HG02970 (cell line): ENCODE results near the gene RCOR3.
"Not testable (repeated sequence)": the region's sequence is repeated elsewhere in the genome, so short reads cannot be mapped to it uniquely, and the experiment has no call there.

ENCODE experiments used
- ATAC-seq: cut with Tn5 transposase; IDR thresholded peaks from one replicate; pipeline ENCODE4 v1.9.1; 2021; ENCODE audit warnings: mild to moderate bottlenecking, moderate library complexity, moderate number of reproducible peaks; ENCODE audit not compliant: unreplicated experiment, low FRiP score

Gene RCOR3

GRCh38 chr1:211259638-211260126 lies 516 bp downstream of the RCOR3 start:
- no peak for ATAC-seq

DNA sequence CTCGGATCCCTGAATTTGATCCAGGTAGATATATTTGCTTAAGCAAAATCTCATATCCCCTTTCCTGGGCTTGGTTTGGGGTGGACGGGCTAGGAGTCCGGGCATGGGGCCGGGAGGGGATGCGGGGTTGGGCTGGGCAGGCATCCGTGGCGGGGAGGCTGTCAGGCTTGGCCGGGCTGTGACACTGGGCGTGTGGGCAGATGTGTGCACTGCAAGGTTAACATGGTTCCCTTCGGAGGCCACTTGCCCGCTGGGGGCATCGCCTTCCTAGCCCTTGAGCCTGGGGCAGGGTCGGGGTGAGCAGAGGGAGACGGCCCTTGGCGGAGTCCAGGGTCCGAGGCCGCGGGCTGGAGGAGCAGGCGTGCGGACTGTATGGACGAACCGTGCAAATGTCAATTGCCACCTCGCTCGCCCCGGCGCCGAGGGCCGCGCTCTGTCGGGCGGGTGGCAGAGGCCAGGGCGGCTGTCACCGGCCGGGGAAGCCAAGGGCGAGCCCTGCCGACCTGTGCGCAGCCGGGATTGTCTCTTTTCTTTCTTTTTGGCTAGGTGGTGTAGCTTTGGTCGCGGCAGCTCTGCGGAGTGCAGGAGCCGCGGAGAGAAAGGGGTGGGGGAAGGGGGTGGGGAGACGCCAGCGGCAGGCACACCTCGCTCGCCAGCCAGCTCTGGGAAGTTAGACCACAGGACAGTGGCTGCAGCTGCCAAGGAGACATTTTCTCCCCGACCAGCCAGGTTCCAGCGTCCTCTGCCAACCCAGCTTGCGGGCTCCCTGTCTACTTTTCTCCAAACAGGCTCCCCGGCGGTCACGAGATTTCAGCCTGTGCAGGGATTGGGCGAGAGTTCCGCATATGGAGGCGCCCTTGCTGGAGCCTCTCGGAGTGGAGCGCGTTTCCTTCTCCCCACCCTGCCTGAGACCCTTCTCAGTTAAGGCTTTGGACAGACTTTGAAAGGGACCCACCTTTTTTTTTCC lies 1.3 kb downstream of the RCOR3 start:
- no peak for ATAC-seq

DNA sequence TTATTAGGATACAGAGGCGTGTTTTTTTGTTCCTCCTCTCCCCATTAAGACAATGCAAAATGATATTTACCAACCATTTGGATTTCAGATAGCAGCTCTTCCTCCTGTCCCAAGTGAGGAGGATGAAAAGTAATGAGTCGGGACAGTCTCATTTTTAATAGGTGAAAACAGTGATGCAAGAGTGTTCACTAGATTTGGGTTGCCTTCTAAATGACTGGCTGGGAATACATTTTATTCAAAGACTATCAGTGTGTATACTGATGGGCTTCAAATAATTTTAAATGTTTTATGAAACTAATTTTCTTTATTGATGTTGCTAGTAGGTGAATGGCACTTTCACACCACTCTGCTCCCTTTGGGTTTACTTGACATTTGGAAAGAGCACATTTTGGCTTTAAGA lies 2.1 kb downstream of the RCOR3 start:
- ATAC-seq, result no peak

DNA sequence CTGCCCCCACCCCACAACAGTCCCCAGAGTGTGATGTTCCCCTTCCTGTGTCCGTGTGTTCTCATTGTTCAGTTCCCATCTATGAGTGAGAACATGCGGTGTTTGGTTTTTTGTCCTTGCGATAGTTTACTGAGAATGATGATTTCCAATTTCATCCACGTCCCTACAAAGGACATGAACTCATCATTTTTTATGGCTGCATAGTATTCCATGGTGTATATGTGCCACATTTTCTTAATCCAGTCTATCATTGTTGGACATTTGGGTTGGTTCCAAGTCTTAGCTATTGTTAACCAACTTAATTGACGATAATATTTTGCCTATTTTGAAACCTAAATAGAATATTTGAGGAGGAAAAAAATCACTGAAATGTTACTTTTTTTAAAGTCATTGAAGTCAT lies 3.9 kb downstream of the RCOR3 start:
- ATAC-seq, result not testable (repeated sequence)

DNA sequence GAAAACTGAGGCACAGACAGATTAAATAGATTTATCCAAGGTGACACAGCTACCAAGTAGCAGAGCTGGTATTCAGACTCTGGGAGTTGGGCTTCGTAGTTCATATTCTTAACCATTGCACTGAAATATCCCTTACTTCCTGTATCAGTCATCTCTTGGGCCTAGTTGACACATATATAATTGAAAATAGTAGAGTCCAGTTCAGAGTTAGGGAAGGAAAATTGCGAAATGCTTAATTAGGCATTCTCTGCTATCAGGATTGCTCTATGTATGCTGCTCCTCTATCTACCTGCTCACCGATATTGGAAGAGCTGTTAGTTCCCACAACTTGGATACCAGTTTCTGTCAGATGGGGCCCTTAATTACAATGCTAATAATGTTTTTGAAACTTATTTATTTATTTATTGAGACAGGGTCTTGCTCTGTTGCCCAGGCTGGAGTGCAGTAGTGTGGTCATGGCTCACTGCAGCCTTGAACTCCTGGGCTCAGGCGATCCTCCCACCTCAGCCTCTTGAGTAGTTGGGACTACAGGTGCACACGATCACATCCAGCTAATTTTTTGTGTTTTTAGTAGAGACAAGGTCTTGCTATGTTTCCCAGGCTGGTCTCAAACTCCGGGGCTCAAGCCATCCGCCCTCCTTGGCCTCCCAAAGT lies 8.2 kb downstream of the RCOR3 start:
- ATAC-seq, result no peak

- ATAC-seq, result no peak
Observed at GRCh38 chr1:211279340-211279739, 20.2 kb downstream of the RCOR3 start.

- ATAC-seq, result no peak
Observed at GRCh38 chr1:211280910-211281309, 21.7 kb downstream of the RCOR3 start.

- ATAC-seq, result no peak
Observed at GRCh38 chr1:211281320-211282022, 22.3 kb downstream of the RCOR3 start.

DNA sequence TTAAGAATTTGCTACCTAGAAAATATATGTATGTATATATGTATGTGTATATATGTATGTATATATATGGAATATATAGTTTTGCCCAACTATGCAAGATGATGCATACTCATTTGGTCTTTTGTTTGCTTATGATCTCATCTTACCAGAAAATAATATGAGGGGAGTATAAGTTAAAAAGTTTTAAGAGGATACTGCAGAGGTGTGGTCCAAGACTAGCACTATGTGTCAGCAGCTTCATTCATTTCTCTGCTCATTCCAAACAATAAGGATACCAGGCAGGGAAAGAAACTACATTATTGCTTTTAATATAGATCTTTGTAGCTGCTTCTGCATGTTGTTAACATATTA lies 22.8 kb downstream of the RCOR3 start:
- ATAC-seq, result no peak

DNA sequence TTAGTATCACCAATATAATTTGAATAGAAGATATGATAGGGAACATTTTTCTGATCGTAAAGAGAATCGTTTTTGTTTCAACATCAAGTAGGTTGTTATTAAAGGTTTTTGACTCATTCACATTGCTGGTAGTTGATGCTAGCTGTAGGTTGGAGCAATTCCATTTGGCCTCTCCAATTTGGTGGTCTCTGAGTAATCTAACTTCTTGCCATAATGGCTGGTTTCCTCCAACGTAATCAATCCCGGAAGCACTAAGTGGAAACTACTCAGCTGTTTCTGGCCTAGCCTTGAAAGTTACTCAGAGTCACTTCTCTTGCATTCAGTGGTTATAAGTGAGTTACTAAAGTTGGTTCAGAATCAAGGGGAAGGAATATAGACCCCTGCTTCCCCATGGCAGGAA lies 26.0 kb downstream of the RCOR3 start:
- no peak for ATAC-seq

GRCh38 chr1:211287218-211287617 lies 28.1 kb downstream of the RCOR3 start:
- no peak for ATAC-seq

DNA sequence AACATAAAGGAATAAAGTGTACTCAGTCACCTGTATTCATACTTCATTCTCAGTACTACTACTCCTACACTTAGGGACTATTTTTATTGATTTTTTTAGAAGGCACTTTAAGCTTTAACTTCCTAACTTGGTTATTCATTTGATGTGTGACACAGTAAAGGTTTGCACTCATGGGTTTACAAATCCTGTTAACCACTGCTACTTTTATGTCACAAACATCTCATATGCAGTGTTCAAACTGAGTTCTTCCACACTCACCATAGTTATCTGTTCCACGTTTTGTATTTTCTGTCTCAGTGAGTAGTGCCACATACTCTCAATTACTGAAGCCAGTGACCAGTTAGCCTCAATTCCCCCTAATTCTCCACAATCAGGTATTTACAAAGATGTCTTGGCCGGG lies 33.2 kb downstream of the RCOR3 start:
- ATAC-seq, result no peak

DNA sequence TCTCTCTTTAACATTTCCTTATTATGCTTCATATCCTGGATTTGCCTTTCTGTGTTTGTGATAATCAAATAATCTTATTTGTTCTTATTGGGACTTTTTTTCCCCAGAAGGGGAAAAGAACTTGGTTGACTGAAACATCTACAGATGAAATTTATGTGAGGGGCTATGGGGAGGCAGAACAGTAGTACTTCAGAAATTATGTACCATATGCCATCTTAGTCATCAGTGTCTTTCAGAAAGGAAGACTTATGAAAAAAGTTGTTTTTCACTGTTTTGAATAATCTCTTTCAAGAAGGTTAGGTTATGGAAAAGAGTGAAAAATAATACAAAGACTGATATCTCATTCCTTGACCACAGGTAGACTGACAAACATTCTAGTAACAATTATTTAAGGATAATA lies 37.2 kb downstream of the RCOR3 start:
- no peak for ATAC-seq

DNA sequence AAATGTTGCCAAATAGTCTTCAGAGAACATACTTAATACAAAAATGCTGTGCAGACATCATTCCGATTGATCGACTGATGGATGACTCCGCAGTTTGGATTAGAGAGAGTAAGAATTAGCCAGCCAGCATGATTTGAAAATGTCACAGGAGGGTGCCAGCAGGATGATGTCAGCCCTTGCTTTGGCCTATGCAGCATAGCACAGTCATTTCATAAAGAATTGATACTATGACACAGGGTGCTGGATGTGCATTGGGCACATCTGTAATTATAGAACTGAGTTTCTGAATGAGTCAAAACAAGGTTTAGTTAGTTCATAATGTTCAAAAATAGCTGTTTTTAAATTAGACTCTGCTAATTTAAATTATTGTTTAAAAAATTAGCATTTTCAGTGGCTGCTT lies 45.9 kb downstream of the RCOR3 start:
- ATAC-seq, result peak; percentile 82

DNA sequence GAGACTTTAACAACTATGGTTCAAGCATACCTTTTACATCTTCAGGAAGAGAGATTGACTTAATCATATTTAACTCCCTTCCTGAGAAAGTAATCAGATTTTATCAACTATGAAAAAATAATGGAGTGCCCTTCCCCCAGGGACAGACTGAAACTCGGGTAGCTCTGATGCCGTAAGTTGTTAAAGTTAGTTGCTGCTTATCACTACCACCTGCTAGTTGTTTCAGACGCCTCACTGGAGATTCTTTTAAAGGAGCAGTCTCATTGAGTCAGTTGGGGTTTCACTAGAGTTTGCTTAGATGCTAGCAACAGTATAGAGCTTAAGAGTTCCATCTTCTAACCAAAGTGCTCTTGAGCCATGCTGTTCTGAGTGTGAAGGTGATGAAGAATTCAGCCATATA lies 50.5 kb downstream of the RCOR3 start:
- no peak for ATAC-seq

GRCh38 chr1:211313392-211313791 lies 54.2 kb downstream of the RCOR3 start:
- ATAC-seq, result no peak

DNA sequence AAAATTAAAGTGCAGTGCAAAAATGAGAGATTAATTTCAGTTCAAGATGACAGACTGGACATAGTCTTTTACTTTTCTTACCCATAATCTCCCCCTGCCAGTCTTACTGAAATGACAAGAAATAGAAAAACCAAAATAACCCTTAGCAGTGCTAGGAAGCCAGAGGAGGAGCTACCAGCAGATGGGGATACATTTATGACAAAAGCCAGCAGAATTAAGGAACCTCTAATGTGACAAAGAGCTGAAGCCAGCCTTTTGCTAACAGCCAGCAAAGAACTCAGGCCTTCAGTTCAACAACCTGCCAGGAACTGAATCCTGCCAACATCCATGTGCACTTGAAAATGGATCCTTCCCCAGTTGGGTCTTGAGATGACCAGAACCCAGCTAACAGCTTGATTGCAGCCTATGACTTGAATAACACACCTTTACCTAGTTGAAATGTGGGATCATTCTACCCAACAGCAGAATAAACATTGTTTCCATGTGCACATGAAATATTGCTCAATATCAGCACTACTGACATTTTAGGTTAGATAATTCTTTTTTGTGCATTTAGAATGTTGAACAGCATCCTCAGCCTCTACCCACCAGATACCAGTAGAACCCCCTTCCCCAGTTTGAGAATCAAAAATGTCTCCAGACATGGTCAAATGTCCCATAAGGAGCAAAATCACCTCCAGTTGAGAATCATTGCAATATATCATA lies 59.6 kb downstream of the RCOR3 start:
- no peak for ATAC-seq

DNA sequence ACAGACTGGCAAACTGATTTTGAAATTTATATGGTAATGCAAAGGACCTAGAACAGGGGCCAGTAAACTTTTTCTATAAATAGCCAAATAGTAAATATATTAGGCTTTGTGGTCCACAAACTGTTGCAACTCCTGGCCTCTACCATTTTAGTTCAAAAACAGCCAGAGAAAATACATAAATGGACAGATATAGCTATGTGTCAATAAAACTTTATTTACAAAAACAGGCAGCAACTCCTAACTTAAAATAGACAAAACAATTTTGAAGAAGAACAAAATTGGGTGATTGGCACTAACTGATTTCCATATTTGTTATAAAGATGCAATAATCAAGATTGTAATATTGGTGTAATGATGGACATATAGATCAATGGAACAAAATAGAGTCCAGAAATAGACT lies 60.7 kb downstream of the RCOR3 start:
- ATAC-seq, result no peak

DNA sequence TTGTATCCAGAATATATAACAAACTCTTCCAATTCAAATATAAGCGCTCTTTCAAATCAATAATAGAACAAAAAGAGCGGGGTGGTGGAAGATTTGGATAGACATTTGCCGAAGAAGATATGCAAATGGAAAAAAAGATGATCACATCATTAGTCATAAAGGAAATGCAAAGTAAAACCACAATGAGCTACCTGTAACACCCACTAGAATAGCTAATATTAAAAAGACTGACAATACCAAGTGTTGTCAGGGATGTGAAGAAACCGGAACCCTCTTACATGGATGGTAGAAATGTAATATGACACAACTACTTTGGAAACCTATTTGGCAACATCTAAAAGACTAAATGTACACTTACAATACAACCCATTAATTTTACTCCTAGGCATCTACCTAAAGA lies 61.8 kb downstream of the RCOR3 start:
- ATAC-seq, result no peak

DNA sequence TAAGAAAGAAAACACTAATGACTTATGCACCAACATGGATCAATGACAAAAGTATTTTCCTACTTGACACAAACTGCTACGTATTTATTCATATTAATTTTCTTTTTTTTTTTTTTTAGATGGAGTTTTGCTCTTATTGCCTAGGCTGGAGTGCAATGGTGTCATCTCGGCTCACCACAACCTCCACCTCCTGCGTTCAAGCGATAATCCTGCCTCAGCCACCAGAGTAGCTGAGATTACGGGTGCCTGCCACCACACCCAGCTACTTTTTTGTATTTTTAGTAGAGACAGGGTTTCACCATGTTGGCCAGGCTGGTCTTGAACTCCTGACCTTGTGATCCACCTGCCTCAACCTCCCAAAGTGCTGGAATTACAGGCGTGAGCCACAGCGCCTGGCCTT lies 62.5 kb downstream of the RCOR3 start:
- ATAC-seq, result not testable (repeated sequence)
